IPS DF 4.7 (cell line): ENCODE data around the gene LMF1.

Experiments used
- DNase-seq: peaks from one replicate; pipeline ENCODE4 v3.0.0-alpha.2; 2013; ENCODE audit warnings: low spot score; ENCODE audit errors: extremely low read depth

The LMF1 gene

DNA sequence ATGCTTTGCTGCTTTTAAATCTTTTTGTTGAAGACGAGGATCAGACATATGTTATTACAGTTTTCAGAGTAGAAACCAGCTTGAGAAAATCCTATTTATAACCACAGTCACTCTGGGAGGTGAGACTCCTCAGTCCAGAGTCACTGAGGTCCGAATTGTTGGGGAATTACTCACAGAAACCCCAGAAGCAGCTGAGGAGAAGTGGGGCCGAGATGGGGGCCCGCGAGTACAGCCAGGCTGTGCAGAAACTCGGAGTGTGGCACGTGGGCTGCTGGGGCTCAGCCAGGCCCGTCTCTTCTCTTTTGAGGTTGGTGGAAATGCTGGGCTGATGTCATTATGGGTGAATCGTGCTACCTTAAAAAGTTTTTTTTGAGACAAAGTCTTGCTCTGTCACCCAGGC lies 155.8 kb downstream of the LMF1 start:
- no peak for DNase-seq

DNA sequence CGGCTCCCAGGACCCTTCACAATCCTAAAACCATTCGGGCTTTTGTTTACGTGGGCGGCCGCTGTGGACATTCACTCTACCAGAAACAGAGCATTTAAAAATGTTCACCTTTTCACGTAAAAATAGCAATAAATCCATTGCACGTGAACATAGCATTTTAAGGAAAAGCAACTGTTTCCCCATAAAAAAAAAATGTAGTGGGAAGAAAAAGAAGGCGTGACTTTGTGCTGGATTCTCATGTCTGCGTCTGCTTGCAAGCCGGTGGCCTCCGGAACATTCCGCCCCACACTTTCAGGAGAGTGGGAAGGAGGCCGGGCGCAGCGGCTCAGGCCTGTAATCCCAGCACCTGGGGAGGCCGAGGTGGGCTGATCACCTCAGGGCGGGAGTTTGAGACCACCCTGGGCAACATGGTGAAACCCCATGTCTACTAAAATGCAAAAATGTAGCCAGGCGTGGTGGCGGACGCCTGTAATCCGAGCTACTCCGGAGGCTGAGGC lies 156.8 kb downstream of the LMF1 start:
- no peak for DNase-seq

GRCh38 chr16:813204-813915 lies 157.4 kb downstream of the LMF1 start:
- DNase-seq: peak; percentile 19

DNA sequence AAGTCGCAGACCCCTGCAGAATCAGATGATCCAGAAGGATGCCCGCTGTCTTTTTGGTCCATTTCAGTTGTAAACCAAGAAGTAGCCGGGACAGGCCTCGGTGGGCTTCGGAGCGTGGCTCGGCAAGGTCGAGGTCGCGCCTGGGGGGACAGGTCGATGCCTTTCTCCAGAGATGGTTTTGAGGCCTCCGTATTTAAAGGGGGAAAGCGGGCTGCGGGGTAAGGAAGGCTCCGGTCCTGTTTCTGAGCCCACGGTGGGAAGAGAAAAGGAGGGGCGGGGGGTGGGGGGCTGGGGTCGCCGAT lies 162.7 kb downstream of the LMF1 start:
- no peak for DNase-seq

- no peak for DNase-seq
Measured at GRCh38 chr16:807347-808084, 163.3 kb downstream of the LMF1 start.

DNA sequence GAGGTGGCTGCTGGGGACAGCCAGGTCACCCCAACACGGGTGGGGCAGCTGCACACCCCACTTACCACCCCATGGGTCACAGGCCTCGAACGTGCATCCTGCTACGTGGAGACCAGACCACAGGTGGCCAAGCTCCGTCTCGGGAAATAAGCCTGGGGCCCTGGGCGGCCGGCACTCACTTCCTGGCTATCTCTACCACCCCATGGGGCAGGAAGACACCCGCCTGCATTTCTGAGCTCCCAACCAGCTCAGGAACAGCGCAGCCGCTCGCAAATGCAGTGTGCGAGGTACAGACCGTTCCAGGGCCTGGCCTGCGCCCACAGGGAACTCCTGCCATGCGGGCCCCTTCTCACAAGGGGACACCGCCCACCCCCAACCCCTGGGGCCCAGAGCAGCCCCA lies 165.3 kb downstream of the LMF1 start:
- DNase-seq: no peak

DNA sequence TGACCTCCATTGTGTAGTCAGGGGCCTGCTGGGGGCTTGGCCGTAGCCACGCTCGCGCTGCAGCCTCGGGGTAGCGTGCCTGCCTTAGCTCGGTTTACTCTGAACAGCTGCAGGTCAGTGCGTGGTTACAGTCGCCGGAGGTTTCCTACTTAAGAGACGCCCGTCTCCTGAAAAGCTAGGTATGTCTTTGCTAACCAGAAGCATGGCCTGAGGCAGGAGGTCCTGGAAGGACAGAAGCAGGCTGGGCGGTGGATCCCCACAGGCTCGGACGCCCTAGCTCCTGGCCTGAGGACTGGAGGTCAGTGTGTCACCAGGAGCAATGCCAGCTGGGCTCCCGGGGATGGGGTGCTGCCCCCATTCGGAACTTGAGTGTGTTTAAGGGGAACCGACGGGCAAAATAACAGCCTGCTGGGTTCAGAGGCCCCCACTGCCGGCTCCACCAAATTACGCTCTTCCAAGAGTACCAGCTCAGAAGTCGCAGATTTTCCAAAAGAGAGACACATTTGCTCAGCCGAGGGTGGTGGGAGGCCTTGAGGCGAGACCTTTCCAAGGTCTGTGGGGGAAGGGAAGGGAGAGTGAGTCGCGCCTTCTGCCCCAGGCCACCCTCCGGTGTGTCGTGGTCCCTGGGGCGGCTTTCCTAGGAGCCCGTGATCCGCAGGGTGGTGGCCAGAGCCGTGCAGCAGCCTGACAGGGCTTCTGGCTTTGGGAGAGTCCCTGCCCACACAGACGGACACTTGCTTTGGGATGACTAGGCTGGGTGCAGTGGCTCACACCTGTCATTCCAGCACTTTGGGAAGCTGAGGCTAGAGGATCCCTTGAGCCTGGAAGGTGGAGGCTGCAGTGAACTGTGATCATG lies 166.4 kb downstream of the LMF1 start:
- no peak for DNase-seq

DNA sequence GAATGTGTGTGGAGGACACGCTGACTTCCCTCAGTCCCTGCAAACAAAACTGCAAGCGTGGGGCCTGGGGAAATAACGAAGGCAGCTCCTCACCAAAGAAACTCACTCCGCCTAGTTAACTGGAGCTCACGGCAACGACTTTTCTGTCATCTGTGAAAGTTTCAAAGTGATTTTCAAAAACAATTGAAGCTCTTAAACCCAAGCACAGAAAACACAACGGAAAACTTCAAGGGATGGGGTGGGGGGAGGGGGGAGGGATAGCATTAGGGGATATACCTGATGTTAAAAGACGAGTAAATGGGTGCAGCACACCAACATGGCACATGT lies 167.1 kb downstream of the LMF1 start:
- DNase-seq: no peak
